HCT116 (cell line): ENCODE data around the gene NAV3. TPM values are rescaled to one million over a fixed set of nuclear protein-coding genes. Genes with fewer than 3 reads are reported as not detected.

Experiments
- ATAC-seq: fragments of 200-7000 bp; cut with Tn5 transposase; 2 replicates; pipeline ENCODE4 v1.9.1; 2020; ENCODE audit warnings: mild to moderate bottlenecking, moderate library complexity
- BruUV-seq: library from RNA; stranded (reverse); fragments of 400-500 nt; replicated peaks from 2 replicates; lab custom pipeline; 2021; lab: Mats Ljungman, UMichigan
- CTCF ChIA-PET: fragments of 300-600 bp; sonication (Branson Sonifier 250); formaldehyde crosslinking; loops from one replicate; lab custom pipeline; 2021; ENCODE audit warnings: antibody characterized with exemption; lab: Charles Lee
- POLR2A ChIA-PET: fragments of 300-600, 350-600 bp; sonication (Branson Sonifier 250); formaldehyde crosslinking; loops from one replicate; lab custom pipeline; 2021; ENCODE audit warnings: antibody characterized with exemption; lab: Charles Lee
- RAD21 ChIA-PET, 2 experiments: fragments of 300-600 bp; sonication (Branson Sonifier 250); formaldehyde crosslinking; loops; one replicate each; lab custom pipeline; 2023; ENCODE audit warnings: low total read pairs in 2 of 2; ENCODE audit not compliant: uncharacterized antibody in 2 of 2, unreplicated experiment in 2 of 2, low non-redundant PET in 1 of 2; lab: Charles Lee
- DNase-seq: peaks from one replicate; pipeline ENCODE4 v3.0.0-alpha.2; 2010; ENCODE audit warnings: low read depth, low spot score
- H2AFZ ChIP-seq: fragments of 200-600 bp; shearing (Covaris generic), sonication (generic); 2 replicates; pipeline ENCODE4 v1.6.1; 2017; ENCODE audit warnings: low read depth, mixed run types, mixed read lengths, antibody characterized with exemption, low read length; ENCODE audit not compliant: poor library complexity, severe bottlenecking
- H3K27ac ChIP-seq: 2 replicates; pipeline ENCODE4 v1.5.1; 2012; ENCODE audit warnings: low read depth, low read length
- H3K27me3 ChIP-seq: fragments of 200-600 bp; sonication (generic); 2 replicates; pipeline ENCODE4 v1.6.1; 2016; ENCODE audit warnings: mixed run types, low read length, mixed read lengths; ENCODE audit not compliant: insufficient read depth
- H3K36me3 ChIP-seq, 2 experiments: fragments of 200-500 bp in 1 of 2; fragments of 200-600 bp in 1 of 2; sonication (Bioruptor generic) in 1 of 2; sonication (generic) in 1 of 2; 2 replicates each; pipeline versions ENCODE4 v1.5.1 to v1.6.1; 2014 to 2016; ENCODE audit warnings: low read length in 2 of 2, inconsistent platforms in 1 of 2, mixed read lengths in 1 of 2, mixed run types in 1 of 2; ENCODE audit not compliant: insufficient read depth in 2 of 2, control insufficient read depth in 1 of 2
- H3K4me1 ChIP-seq, 2 experiments: fragments of 200-600 bp in 1 of 2; sonication (generic) in 1 of 2; 2 replicates each; pipeline versions ENCODE4 v1.5.1 to v1.6.1; 2012 to 2017; ENCODE audit warnings: low read length in 2 of 2, inconsistent platforms in 1 of 2, mild to moderate bottlenecking in 1 of 2, mixed read lengths in 1 of 2, mixed run types in 1 of 2, moderate library complexity in 1 of 2; ENCODE audit not compliant: insufficient read depth in 2 of 2, control insufficient read depth in 1 of 2
- H3K4me2 ChIP-seq: fragments of 200-600 bp; sonication (generic); 2 replicates; pipeline ENCODE4 v1.6.1; 2017; ENCODE audit warnings: mixed run types, low read length, mixed read lengths
- H3K4me3 ChIP-seq, 2 experiments: fragments of 200-600 bp in 1 of 2; sonication (generic) in 1 of 2; replicated peaks in 1 of 2; 2 replicates each; pipeline ENCODE4 v1.5.1; 2011 to 2016; ENCODE audit warnings: low read length in 2 of 2, control low read depth in 1 of 2, low read depth in 1 of 2, mild to moderate bottlenecking in 1 of 2, mixed read lengths in 1 of 2, mixed run types in 1 of 2
- H3K79me2 ChIP-seq: fragments of 200-600 bp; sonication (generic); 2 replicates; pipeline ENCODE4 v1.6.1; 2017; ENCODE audit warnings: mild to moderate bottlenecking, mixed run types, low read length, moderate library complexity, mixed read lengths; ENCODE audit not compliant: insufficient read depth
- H3K9ac ChIP-seq: fragments of 200-600 bp; sonication (generic); 2 replicates; pipeline ENCODE4 v1.6.1; 2016; ENCODE audit warnings: low read length, mixed read lengths
- H3K9me2 ChIP-seq: fragments of 200-600 bp; sonication (generic), shearing (Covaris generic); 2 replicates; pipeline ENCODE4 v1.6.1; 2017; ENCODE audit warnings: mixed run types, mild to moderate bottlenecking, moderate library complexity; ENCODE audit not compliant: insufficient read depth
- H3K9me3 ChIP-seq, 2 experiments: fragments of 200-500 bp in 1 of 2; fragments of 200-600 bp in 1 of 2; sonication (Bioruptor generic) in 1 of 2; sonication (generic) in 1 of 2; 2 replicates each; pipeline ENCODE4 v1.6.1; 2014 to 2017; ENCODE audit warnings: low read length in 2 of 2, mixed read lengths in 2 of 2, inconsistent platforms in 1 of 2, low read depth in 1 of 2, mild to moderate bottlenecking in 1 of 2, mixed run types in 1 of 2, moderate library complexity in 1 of 2; ENCODE audit not compliant: control insufficient read depth in 1 of 2, insufficient read depth in 1 of 2
- H4K20me1 ChIP-seq: fragments of 200-600 bp; sonication (generic), shearing (Covaris generic); 2 replicates; pipeline ENCODE4 v1.6.1; 2017; ENCODE audit warnings: mixed run types, mild to moderate bottlenecking, moderate library complexity; ENCODE audit not compliant: insufficient read depth
- ATF3 ChIP-seq: IDR thresholded peaks from 2 replicates; pipeline ENCODE4 v1.6.1; 2012
- EGR1 ChIP-seq: IDR thresholded peaks from 2 replicates; pipeline ENCODE4 v1.6.1; 2012; ENCODE audit warnings: low read depth
- EZH2phosphoT487 ChIP-seq: fragments of 200-600 bp; IDR thresholded peaks from 2 replicates; pipeline ENCODE4 v1.6.1; 2018; ENCODE audit warnings: antibody characterized with exemption, borderline replicate concordance
- intact Hi-C: fragments of 100-400 bp; cut with micrococcal nuclease; formaldehyde crosslinking; loops from 2 replicates; pipeline ENCODE4 v1.10.0; 2022
- total RNA-seq: library from RNA; stranded (reverse); gene quantifications from one replicate; pipeline ENCODE4 v1.2.1, GENCODE V29; 2021; ENCODE audit not compliant: unreplicated experiment
- TF ChIP-seq, protein P1 (sequence below): IDR thresholded peaks from 2 replicates; pipeline ENCODE4 v1.6.1; 2012; ENCODE audit warnings: low read depth
- TF ChIP-seq, protein P2 (sequence below): IDR thresholded peaks from 2 replicates; pipeline ENCODE4 v1.6.1; 2011; ENCODE audit warnings: mild to moderate bottlenecking, low read length, moderate library complexity; ENCODE audit not compliant: insufficient replicate concordance; ENCODE audit errors: extremely low read depth

Gene NAV3
- total RNA-seq, 1 experiment from 2014 or later, result 7.8 TPM

DNA sequence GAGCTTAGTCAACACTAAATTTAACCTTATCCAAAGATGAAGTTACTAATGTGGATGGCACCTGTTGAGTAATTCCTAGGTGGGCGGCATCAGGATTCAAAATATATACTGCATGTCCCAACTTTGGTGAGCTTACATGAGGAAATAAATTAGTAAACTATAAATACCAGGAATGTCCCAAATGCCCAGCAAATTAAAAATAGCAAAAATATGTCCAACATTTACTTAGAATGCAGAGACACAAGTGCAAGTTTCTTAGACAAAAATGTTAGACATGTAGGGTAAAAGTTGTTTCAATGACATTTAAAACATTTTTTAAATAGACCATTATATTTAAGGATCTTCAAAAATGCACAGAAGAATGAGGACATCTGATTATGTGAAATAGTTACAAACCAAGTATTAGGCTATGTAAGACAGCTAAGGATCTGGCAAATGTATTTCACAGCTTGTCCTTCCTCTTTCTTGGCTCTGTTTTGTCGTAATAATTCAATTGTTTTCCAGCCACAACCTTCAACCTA is 115.9 kb downstream of the NAV3 start:
- Histone ChIP-seq H3K4me2 (peak overlapping the region; percentile 52), H3K27ac (peak overlapping the region; percentile 13; the same call in 1 of the 2 replicates), H3K27me3 (no peaks in the 10 kb centered on the region), H3K9me2 (no peaks in the 10 kb centered on the region), H3K9me3 (no peaks in the 10 kb centered on the region), H3K4me1 (peaks cover 28 to 53% of the 10 kb centered on the region in 2 experiments), H3K4me3 (0 out of 4 replicates have a peak overlapping the region, but pooled peaks of 1 of the 2 experiments have one; percentile 14), H3K79me2 (no peaks in the 10 kb centered on the region; the same call in 1 of the 2 replicates), H4K20me1 (no peaks in the 10 kb centered on the region), H2AFZ (peak overlapping the region; percentile 77), H3K36me3 (no peaks in the 10 kb centered on the region), H3K9ac (peak overlapping the region; percentile 12; the same call in 1 of the 2 replicates)
- BruUV-seq, result no TSS peak
- ChIA-PET RAD21 (no interaction called here), POLR2A (no interaction called here), CTCF (interaction anchor here (0.9 kb wide), 1 partner anchor 19 kb away, joined by 4 read pairs; no protein-coding TSS in a partner anchor)
- intact Hi-C loops, result no loop called here
- DNase-seq, result no peak
- ATAC-seq, result no peak
- TF ChIP-seq, protein P1, sequence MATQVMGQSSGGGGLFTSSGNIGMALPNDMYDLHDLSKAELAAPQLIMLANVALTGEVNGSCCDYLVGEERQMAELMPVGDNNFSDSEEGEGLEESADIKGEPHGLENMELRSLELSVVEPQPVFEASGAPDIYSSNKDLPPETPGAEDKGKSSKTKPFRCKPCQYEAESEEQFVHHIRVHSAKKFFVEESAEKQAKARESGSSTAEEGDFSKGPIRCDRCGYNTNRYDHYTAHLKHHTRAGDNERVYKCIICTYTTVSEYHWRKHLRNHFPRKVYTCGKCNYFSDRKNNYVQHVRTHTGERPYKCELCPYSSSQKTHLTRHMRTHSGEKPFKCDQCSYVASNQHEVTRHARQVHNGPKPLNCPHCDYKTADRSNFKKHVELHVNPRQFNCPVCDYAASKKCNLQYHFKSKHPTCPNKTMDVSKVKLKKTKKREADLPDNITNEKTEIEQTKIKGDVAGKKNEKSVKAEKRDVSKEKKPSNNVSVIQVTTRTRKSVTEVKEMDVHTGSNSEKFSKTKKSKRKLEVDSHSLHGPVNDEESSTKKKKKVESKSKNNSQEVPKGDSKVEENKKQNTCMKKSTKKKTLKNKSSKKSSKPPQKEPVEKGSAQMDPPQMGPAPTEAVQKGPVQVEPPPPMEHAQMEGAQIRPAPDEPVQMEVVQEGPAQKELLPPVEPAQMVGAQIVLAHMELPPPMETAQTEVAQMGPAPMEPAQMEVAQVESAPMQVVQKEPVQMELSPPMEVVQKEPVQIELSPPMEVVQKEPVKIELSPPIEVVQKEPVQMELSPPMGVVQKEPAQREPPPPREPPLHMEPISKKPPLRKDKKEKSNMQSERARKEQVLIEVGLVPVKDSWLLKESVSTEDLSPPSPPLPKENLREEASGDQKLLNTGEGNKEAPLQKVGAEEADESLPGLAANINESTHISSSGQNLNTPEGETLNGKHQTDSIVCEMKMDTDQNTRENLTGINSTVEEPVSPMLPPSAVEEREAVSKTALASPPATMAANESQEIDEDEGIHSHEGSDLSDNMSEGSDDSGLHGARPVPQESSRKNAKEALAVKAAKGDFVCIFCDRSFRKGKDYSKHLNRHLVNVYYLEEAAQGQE, result no peak
- TF ChIP-seq EZH2phosphoT487 (no peak), EGR1 (0 out of 2 replicates have a peak, but pooled peaks have one; percentile 19), ATF3 (no peak)
- TF ChIP-seq, protein P2, sequence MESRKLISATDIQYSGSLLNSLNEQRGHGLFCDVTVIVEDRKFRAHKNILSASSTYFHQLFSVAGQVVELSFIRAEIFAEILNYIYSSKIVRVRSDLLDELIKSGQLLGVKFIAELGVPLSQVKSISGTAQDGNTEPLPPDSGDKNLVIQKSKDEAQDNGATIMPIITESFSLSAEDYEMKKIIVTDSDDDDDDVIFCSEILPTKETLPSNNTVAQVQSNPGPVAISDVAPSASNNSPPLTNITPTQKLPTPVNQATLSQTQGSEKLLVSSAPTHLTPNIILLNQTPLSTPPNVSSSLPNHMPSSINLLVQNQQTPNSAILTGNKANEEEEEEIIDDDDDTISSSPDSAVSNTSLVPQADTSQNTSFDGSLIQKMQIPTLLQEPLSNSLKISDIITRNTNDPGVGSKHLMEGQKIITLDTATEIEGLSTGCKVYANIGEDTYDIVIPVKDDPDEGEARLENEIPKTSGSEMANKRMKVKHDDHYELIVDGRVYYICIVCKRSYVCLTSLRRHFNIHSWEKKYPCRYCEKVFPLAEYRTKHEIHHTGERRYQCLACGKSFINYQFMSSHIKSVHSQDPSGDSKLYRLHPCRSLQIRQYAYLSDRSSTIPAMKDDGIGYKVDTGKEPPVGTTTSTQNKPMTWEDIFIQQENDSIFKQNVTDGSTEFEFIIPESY, result no peak
